A673 (cell line): ENCODE data around the gene OS9. TPM values are rescaled to one million over a fixed set of nuclear protein-coding genes. Genes with fewer than 3 reads are reported as not detected.
A peak's percentile ranks its signal among the peaks of the same experiment; 100 is the strongest.

Source experiments
- BruUV-seq: library from RNA; stranded (reverse); fragments of 400-500 nt; replicated peaks from 2 replicates; lab custom pipeline; 2021; lab: Mats Ljungman, UMichigan
- CTCF ChIA-PET: fragments of 300-600 bp; sonication (Branson Sonifier 250); formaldehyde crosslinking; loops from one replicate; lab custom pipeline; 2022; ENCODE audit warnings: antibody characterized with exemption; lab: Charles Lee
- POLR2A ChIA-PET: fragments of 300-600 bp; sonication (Branson Sonifier 250); formaldehyde crosslinking; loops from one replicate; lab custom pipeline; 2022; ENCODE audit warnings: antibody characterized with exemption; ENCODE audit not compliant: low non-redundant PET; lab: Charles Lee
- DNase-seq: peaks from one replicate; pipeline ENCODE4 v3.0.0-alpha.2; 2015; ENCODE audit warnings: low spot score
- H3K27ac ChIP-seq: fragments of 200-600 bp; sonication (generic); 2 replicates; pipeline ENCODE4 v1.5.1; 2016; ENCODE audit warnings: mixed run types, low read depth, mild to moderate bottlenecking, mixed read lengths, antibody characterized with exemption, low read length; ENCODE audit not compliant: poor library complexity, severe bottlenecking
- H3K27me3 ChIP-seq: fragments of 200-600 bp; sonication (generic); replicated peaks from 2 replicates; pipeline ENCODE4 v1.6.1; 2017; ENCODE audit warnings: mixed run types, low read depth, mild to moderate bottlenecking, mixed read lengths, antibody characterized with exemption, low read length; ENCODE audit not compliant: insufficient read depth, poor library complexity
- H3K36me3 ChIP-seq: fragments of 200-600 bp; sonication (generic); 2 replicates; pipeline ENCODE4 v1.6.1; 2016; ENCODE audit warnings: mixed run types, mild to moderate bottlenecking, mixed read lengths, antibody characterized with exemption, low read length; ENCODE audit not compliant: insufficient read depth, poor library complexity, severe bottlenecking
- H3K4me1 ChIP-seq: fragments of 200-600 bp; sonication (generic); 2 replicates; pipeline ENCODE4 v1.6.1; 2017; ENCODE audit warnings: mixed run types, mild to moderate bottlenecking, mixed read lengths, antibody characterized with exemption, low read length; ENCODE audit not compliant: insufficient read depth, poor library complexity, severe bottlenecking
- H3K4me3 ChIP-seq: fragments of 200-600 bp; sonication (generic); 2 replicates; pipeline ENCODE4 v1.5.1; 2016; ENCODE audit warnings: low read depth, mixed run types, mild to moderate bottlenecking, mixed read lengths, low read length; ENCODE audit not compliant: poor library complexity, severe bottlenecking
- H3K9me3 ChIP-seq: fragments of 200-600 bp; sonication (generic); 2 replicates; pipeline ENCODE4 v1.6.1; 2016; ENCODE audit warnings: mixed run types, low read depth, mild to moderate bottlenecking, mixed read lengths, antibody characterized with exemption, low read length; ENCODE audit not compliant: poor library complexity, severe bottlenecking
- EZH2 ChIP-seq: fragments of 200-600 bp; sonication (generic); IDR thresholded peaks from 2 replicates; pipeline ENCODE4 v1.6.1; 2017; ENCODE audit warnings: borderline replicate concordance, low read depth, mild to moderate bottlenecking, mixed read lengths, antibody characterized with exemption, low read length; ENCODE audit not compliant: poor library complexity, severe bottlenecking
- intact Hi-C: fragments of 100-400 bp; cut with micrococcal nuclease; formaldehyde crosslinking; loops from one replicate; pipeline ENCODE4 v1.10.0; 2022; ENCODE audit not compliant: unreplicated experiment
- total RNA-seq: library from RNA; stranded (reverse); gene quantifications from 2 replicates; pipeline ENCODE4 v1.2.3, GENCODE V29; 2021
- TF ChIP-seq, protein P1 (sequence below): fragments of 300-800, 200-600 bp; sonication (generic); conservative IDR thresholded peaks from 2 replicates; pipeline ENCODE4 v1.5.1; 2017; ENCODE audit warnings: low read depth, mild to moderate bottlenecking, antibody characterized with exemption, low read length, moderate library complexity, mixed read lengths

Gene OS9
- total RNA-seq, 1 experiment from 2014 or later = 142 TPM

DNA sequence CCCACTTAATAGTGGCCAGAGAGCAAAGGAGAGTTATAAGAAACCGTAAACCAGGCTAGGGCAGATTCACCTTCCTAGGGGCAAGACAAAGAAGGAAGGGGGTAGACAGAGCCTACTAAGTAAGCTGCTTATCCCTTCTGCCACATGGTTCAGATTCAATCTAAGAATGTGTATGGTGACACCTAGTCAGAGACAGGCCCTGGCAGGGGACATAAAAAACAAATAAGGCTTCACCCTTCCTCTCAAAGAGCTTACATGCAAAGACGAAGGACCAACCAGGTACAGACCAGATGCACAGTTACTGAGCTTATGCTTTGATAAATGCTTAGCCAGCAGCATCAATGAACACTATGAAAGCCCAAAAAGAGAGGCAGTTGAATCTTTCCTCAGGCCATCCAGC lies 68.5 kb downstream of the OS9 start:
- TF ChIP-seq, protein P1, sequence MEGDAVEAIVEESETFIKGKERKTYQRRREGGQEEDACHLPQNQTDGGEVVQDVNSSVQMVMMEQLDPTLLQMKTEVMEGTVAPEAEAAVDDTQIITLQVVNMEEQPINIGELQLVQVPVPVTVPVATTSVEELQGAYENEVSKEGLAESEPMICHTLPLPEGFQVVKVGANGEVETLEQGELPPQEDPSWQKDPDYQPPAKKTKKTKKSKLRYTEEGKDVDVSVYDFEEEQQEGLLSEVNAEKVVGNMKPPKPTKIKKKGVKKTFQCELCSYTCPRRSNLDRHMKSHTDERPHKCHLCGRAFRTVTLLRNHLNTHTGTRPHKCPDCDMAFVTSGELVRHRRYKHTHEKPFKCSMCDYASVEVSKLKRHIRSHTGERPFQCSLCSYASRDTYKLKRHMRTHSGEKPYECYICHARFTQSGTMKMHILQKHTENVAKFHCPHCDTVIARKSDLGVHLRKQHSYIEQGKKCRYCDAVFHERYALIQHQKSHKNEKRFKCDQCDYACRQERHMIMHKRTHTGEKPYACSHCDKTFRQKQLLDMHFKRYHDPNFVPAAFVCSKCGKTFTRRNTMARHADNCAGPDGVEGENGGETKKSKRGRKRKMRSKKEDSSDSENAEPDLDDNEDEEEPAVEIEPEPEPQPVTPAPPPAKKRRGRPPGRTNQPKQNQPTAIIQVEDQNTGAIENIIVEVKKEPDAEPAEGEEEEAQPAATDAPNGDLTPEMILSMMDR = no peak
- TF ChIP-seq EZH2 = no peak
- Histone ChIP-seq H3K27ac (no peak overlapping the region), H3K9me3 (no peaks in the 10 kb centered on the region), H3K4me1 (peaks cover 28% of the 10 kb centered on the region), H3K4me3 (no peak overlapping the region), H3K27me3 (peaks cover 30% of the 10 kb centered on the region), H3K36me3 (peaks cover 6% of the 10 kb centered on the region)
- no peak for DNase-seq
- BruUV-seq = no TSS peak
- ChIA-PET CTCF (no interaction called here), POLR2A (no interaction called here)
- intact Hi-C loops = no loop called here

DNA sequence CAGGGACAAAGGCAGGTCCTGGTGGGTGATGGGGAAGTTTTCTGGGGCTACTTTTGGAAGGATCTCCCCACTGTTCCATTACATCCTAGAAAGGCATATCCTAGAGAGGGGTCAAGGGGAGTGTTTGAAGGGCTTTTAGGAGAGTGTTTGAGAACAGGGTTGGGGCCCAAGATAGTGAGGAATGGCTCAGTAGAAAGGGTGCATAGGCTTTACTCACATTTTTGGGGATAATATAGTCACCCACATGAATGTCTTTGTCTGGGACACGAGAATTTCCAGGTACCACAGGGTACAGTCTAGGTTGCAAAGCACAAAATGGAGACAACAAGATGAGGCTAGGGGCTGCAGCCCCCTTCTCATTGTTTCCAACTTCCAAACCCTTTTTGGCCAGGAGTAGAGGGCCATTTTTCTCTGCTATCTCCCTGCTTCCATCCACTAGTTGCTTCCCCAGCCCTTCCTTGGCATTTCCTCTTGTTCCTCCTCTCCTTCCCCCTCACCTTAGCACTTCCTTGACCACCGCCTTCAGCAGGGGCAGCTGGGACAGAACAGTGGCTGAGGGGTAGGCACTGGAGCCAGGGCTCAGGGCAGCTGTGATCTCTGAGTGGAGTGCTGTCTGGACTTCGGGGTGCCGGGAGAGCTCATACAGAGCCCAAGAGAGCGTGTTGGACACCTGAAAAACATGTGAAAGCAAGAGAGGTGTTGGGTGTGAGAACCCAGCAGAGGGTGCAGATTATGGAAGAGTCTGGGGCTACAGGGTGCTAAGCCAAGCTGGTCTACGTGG lies 70.1 kb downstream of the OS9 start:
- intact Hi-C loops = no loop called here
- H3K27me3 ChIP-seq = peaks cover 30% of the 10 kb centered on the region
- peaks cover 2% of the 10 kb centered on the region for H3K36me3 ChIP-seq
- no TSS peak for BruUV-seq
- H3K4me1 ChIP-seq = peaks cover 31% of the 10 kb centered on the region
- TF ChIP-seq, protein P1 = no peak
- ChIA-PET POLR2A (interaction anchor here (0.6 kb wide), 1 partner anchor 23 kb away, joined by 3 read pairs; no protein-coding TSS in a partner anchor), CTCF (no interaction called here)
- H3K27ac ChIP-seq = no peak overlapping the region
- no peaks in the 10 kb centered on the region for H3K9me3 ChIP-seq
- no peak overlapping the region for H3K4me3 ChIP-seq
- no peak for DNase-seq

DNA sequence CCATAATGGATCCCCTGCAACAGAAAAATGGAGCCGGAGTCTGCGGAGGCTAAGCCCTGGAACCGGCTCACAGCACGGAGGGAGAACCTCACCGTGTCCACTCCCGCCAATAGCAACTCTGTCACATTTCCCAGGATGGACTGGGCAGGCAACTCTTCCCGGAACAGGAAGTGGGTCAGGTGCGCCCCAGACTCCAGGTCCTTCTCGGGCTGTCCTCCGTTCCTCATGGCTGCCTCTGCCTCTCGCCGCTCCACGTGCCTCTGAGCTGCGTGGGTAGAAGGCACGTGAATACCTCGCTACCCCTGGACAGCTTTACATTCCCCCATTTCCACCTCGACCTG lies 70.7 kb downstream of the OS9 start:
- no peak for TF ChIP-seq EZH2
- TF ChIP-seq, protein P1 = no peak
- peak overlapping the region; percentile 40 for H3K4me3 ChIP-seq
- H3K9me3 ChIP-seq = no peaks in the 10 kb centered on the region
- intact Hi-C loops = no loop called here
- no TSS peak for BruUV-seq
- peaks cover 31% of the 10 kb centered on the region for H3K4me1 ChIP-seq
- DNase-seq = no peak
- POLR2A ChIA-PET = interaction anchor here (0.6 kb wide), 1 partner anchor 23 kb away, joined by 3 read pairs; no protein-coding TSS in a partner anchor
- peaks cover 30% of the 10 kb centered on the region for H3K27me3 ChIP-seq
- no peak overlapping the region for H3K27ac ChIP-seq
- H3K36me3 ChIP-seq = peaks cover 6% of the 10 kb centered on the region
- CTCF ChIA-PET = no interaction called here
